H4 (cell line): ENCODE data around the gene ST3GAL3. TPM values are rescaled to one million over a fixed set of nuclear protein-coding genes. Genes with fewer than 3 reads are reported as not detected.
"Not testable (repeated sequence)": the region's sequence is repeated elsewhere in the genome, so short reads cannot be mapped to it uniquely, and the experiment has no call there.

ENCODE experiments used
- DNase-seq: peaks from one replicate; pipeline ENCODE4 v3.0.0-alpha.2; 2015; ENCODE audit warnings: low spot score
- total RNA-seq: library from RNA; depleted of rRNA; stranded (reverse); fragments of >200 nt; shearing (Covaris generic); gene quantifications from 2 replicates; pipeline ENCODE4 v1.2.3, GENCODE V29; 2014

The ST3GAL3 gene
- total RNA-seq, 1 experiment from 2014 or later: 12.1 TPM

DNA sequence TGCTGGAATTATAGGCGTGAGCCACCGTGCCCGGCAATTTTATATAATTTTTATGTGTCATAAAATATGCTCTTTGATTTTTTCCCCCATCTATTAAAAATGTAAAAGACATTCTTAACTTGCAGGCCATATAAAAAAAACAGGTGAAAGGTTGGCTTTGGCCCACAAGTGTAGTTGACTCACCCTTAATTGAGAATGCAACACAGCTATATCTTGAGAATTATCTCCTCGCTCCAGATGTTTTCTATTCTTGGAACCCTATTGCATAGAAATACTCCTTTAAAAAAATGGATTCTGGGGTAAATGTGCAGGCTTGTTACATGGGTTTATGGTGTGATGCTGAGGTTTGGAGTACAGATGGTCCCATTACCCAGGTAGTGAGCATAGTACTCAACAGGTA is 112.0 kb downstream of the ST3GAL3 start:
- no peak for DNase-seq

DNA sequence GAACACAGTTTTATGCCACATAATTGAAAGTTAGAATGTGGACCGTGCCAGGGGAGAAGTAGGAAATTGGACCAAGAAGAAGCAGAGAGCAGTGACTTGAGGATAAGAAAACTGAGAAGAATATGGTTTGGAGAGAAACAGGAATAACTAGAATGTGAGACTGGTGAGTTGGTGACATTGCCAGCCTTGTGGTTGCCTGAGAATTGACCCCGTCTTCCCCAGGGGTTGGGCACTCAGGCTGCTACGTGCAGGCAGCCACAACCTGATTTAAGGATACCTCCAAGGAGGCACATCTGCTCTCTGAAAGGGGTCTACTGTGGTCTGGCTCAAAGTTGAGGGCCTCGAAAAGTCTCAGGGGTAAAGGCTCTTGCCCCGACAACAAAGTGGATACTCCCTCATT is 114.1 kb downstream of the ST3GAL3 start:
- no peak for DNase-seq

DNA sequence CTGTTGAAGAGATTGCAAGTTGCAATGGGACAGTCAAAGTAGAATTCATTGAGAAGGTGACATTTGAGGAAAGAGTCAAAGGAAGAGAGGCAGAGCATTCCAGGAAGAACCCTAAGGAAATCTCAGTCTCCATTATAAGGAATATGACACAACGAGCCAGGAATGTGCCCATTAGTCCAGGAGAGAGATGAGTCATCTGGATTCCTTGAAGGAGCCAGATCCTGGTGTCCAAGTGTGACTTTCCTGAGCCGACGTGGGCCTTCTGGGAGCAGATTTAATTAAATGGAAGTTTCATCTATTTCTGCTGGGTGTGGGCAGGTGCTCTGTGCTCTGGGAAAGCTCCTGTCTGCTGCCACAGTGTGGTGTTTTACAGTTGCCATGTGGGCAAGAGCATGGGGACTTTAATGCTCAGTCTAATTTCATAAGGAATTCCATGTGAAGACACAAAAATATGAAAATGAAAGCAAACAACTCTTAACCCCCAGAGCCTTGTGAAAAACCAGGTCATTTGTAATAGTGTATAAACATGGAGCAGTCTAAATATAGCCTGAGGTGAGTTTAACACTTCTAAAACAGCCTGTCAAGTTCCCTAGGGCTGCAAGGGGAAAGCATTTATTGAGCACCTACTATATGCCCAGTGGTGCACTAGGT is 114.8 kb downstream of the ST3GAL3 start:
- DNase-seq: peak; percentile 92

DNA sequence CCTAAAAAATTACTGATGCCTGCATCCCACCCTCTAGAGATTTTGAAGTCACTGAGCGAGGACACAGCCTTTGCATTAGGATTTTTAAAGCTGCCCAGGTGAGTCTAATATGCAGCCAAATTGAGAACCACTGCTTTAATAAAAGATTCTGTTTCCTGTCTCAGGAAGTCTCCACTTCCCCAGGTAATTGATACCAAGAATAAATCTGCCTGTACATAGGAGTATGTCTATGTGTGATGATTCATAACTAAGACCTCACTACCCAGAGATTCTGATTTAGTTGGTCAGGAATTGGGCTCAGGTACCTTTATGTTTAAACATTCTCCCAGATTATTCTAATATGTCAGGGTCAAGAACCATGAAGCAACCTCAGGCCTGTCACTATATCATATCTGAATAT is 117.5 kb downstream of the ST3GAL3 start:
- no peak for DNase-seq

DNA sequence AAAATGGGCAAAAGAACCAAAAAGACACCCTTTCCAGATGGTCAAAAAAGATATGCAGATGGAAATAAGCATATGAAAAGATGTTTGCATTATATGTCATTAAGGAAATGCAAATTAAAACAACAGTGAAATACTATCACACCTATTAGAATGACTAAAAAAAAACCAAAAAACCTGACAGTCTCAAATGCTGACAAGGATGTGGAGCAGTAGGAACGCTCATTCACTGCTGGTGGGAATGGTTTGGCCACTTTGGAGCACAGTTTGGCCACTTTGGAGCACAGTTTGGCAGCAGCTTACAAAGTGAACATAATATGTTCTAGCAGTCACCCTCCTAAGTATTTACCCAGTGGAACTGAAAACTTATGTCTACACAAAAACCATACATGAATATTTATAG is 121.2 kb downstream of the ST3GAL3 start:
- no peak for DNase-seq

DNA sequence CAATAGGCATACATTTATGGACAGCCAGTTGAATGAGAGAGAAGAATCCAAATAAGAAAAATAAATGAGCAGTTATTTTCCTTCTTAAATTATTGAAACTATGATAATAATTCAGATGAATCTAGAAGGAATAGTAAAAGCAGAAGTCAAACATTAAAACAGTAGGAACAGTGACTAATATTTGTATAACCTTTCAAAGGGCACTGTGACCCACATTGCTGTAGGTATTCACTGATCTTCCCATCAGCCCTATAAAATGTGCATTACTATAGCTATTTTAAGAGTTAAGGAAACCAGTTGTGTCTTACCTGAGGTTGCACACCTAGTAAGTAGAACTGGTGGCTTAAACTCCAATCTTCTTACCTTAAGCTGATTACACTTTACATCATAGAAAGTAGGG is 123.5 kb downstream of the ST3GAL3 start:
- DNase-seq: no peak

DNA sequence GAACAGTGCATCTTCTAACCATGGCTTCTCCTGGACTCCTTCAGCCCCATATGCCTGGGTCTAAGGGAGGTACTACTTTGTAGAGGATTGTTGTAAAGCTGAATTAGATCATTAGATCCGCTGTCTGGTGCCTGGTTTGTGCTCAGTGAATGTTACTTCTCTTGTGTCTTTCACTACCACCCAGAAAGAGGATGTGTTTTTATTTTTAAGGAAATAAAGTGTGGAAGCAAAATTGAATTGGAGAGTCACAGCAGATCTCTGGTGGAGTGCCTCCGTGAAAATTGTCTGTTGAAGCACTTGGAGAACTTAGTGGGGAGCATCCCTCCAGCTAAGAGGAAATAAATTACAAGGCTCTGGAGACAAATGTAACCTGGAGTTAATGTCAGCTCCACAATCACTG is 124.5 kb downstream of the ST3GAL3 start:
- DNase-seq: no peak

DNA sequence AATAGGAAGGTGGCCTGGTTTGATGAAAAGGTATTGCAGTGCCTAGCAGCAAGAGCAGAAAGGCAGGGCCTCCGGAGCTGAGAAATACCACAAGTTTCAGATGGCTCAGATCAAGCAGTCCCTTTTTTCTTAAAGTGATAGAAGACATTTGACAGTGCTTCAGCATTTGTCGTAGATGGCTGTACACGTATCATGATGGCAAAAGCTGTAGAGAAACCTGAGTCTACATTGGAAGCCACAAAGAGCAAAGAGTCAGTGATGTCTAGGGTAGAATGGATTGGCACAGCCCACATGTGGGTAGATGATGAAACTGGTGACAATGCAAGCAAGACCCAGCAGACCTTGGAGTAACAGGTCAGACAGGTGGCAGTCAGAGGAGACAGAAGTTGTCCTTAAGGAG is 124.9 kb downstream of the ST3GAL3 start:
- no peak for DNase-seq

DNA sequence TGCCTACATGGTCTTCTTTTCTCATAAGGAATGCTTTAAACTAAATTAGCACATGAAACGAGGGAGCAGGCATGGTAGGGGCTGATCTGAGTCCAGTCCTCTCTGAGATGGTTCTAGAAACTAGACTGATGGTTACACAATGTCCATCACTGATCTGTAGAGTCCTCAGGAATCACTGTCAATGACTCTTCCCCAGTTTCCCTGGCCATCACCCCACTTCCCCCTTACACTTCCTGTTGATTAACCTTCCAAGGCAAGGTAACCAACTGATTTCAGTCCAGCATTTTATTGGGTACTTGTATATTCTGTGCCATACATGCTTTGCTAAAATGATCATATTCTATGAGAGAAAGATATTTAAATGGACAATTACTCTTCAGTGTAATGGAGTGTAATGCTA is 125.7 kb downstream of the ST3GAL3 start:
- no peak for DNase-seq

DNA sequence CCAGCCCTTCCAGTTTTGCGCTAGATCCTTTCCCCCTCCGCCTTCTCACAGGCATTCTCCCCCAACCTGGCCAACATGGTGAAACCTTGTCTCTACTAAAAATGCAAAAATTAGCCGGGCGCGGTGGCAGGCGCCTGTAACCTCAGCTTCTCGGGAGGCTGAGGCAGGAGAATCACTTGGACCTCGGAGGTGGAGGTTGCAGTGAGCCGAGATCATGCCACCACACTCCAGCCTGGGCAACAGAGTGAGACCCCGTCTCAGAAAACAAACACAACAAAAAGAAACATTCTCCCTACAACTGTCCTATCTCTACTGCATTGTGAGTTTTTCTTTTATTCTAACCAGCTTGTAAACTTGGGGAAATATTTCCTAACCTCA is 126.6 kb downstream of the ST3GAL3 start:
- not testable (repeated sequence) for DNase-seq

DNA sequence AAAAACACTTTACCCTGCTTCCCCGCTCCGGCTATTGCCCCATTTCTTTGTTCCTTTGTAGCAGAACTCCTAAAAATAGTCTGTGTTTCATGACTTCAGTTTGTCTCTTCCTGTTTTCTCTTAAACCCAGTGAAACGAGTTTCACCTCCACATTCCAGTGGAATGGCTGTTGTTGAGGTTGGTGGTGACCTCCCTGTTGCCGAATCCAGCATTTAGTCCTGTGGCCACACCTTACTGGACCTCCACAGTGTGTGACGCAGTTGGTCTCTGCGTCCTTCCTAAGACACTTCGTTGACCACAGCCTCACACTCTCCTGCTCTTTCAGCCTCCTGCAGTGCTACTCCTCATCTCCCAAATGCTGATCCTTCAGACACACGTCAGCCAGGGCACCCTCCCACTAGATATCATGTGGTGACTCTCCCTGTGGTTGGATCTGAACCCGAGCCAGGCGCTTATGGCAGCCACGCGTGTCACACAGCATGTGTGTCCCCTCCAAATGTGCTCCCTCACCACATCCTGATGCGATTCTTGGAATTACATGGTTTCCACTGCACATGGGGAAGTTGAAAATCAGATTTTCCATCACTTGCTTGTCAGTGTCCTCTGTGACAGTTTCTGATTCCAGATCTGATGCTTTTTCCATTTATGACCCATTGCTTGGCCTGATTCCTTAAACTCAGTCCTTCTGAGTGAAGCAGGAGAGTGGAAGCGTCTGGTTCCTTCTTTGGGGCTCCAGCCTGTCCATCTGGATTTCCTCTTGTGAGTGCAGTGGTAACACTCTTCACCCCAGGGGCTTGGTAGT is 127.1 kb downstream of the ST3GAL3 start:
- peak; percentile 98 for DNase-seq

DNA sequence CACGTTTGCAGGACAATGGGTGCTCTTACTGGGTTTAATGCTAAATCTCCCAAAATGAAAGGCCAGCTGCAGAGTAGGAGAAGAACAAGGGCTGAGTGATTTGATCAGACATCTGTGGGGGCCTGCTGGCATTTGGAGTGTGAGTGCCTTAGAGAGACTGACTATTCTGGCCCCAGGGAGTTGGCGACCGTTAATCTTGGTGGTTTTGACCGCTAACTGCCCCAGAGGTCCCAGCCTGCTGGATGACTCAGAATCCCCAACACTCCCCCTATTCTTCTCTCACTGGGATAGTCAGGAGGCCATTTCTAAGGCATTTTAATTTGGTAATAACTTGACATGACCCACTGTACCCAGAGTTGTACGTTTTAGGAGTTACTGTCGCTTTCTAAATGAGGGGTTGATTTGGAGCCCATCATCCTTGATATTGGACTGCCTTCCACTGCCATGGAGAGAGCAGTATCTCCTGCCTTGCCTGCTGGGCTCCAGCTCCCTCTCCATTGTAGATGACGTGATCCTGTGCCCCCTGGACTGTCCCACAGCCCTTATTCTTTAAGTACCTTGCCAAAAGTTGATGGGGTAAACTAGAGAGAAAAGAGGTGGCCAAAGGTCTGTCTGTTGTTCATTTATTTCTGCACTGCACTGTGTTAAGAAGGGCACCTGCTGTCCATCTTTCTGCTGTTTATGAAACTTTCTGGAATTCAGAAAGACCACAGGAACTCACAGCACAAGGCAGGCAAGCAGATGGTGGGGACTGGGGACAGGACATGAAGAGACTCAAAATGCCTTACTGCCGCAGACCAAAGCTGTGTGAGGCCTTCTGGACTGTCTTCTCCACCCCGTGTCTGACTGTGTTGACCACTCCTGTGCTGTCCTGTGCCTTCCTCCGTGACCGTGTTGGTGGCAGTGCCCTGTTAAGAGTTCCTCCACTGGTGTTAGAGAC is 128.0 kb downstream of the ST3GAL3 start:
- peak; percentile 95 for DNase-seq

DNA sequence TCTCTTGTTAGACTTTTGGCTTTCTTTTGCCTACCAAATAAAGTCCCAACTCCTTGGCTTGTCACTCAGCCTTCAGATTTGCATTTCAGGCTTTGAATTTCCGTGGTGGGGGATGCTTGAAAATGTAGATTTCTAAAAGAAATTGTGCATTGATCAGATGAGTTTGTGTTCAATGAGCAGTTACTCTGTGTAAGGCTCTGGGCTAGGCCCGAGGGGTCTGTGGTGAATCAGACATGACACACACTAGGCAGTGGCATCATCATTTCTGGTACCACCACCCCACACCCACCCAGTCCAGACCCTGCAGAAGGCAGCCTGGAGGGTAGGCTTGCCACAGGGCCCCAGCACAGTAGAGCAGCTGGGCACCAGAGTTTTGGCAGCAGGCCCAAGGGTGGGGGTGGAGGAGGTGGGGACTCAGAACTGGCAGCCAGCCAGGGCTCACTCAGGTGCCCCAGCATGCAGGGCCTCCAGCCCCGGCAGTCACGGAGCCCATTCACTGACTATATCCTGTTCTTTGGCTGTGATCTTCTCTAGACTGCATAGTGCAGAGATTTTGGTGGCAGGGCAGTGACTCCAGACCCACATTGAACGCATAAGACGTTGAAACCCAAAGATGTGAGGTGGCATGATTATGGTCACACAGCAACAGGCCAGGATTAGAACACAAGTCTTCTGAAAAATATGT is 129.1 kb downstream of the ST3GAL3 start:
- peak; percentile 84 for DNase-seq

DNA sequence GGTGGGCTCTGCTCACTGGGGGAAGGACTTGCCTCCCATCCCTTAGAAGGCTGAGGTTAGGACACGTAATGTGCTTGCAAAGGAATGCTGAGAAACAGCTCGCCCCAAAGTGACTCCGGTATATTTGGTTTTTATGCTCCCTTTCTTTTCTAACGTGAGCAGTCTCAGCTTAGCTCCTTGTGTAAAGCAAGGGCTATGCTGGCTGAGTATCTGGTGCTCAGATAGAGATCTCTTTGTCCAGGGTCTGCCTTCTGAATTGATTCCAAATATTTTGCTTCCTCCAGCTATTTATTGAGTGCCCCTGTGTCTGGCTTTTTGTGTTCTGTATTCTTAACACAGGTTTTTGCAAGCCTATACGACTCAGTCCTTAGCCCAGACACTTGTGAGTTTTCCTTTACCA is 131.7 kb downstream of the ST3GAL3 start:
- DNase-seq: no peak

DNA sequence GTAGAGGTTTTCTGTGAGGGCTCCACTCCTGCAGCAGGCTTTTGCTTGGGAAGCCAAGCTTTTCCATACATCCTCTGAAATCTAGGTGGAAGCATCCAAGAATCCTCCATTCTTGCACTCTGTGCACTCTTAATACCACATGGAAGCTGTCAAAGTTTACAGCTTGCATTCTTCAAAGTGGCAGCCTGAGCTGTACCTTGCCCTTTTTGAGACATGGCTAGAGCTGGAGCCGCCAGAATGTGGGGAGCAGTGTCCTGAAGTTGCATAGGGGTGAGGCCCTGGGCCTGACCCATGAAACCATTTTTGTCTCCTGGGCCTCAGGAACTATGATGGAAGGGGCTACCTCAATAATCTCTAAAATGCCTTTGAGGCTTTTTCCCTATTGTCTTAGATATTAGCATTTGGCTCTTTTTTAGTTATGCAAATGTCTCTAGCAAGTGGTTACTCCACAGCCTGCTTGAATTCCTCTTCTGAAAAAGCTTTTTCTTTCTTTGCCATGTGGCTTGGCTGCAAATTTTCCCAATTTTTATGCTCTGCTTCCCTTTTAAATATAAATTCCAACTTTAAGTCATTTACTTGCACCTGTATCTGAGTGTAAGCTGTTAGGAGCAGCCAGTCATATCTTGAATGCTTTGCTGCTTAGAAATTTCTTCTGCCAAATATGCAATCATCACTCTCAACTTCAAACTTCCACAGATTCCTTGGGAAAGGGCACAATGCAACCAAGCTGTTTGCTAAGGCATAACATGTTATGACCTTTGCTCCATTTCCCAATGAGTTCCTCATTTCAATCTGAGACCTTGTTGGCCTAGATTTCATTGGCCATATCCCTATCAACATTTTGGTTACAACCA is 134.2 kb downstream of the ST3GAL3 start:
- no peak for DNase-seq

DNA sequence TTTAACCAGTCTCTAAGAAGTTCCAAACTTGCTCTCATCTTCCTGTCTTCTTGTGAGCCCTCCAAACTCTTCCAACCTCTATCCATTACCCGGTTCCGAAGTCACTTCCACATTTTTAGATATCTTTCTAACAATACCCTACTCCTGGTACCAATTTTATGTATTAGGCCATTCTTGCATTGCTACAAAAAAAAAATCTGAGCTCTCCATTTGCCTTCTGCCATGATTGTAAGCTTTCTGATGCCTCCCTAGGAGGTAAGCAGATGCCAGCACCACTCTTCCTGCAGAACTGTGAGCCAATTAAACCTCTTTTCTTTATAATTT is 134.8 kb downstream of the ST3GAL3 start:
- no peak for DNase-seq

DNA sequence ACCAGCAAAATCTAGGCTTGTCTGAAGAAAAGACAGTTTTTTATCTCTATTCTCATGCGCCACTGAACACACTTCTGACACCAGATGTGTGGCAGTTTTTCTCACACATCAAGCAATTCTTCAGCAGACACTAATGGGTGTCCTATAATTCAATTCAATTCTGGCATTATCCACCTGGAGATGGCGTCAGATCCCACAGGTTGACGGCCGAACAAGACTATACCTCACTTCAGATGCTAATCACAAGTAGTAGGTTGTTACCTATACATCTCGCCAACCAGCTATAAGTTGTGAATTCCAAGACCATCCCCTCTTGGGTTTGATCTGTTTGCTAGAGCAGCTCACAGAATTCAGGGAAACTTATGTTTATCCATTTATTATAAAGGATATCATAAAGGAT is 136.3 kb downstream of the ST3GAL3 start:
- DNase-seq: no peak

DNA sequence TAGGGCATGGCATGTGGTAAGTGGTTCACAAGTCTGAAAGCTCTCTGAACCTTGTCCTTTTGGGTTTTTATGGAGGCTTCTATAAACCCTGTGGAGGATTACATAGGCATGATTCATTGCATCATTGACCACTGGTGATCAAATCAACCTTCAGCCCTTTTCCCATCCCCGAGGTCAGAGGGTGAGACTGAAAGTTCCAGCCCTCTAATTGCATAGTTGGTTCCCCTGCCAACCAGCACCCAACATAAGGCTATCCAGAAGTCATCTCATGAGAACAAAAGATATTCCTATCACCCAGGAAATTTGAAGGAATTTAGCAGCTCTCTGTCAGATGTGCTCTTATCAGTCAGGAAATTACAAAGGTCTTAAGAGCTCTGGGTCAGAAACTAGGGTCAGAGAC is 136.8 kb downstream of the ST3GAL3 start:
- DNase-seq: no peak

DNA sequence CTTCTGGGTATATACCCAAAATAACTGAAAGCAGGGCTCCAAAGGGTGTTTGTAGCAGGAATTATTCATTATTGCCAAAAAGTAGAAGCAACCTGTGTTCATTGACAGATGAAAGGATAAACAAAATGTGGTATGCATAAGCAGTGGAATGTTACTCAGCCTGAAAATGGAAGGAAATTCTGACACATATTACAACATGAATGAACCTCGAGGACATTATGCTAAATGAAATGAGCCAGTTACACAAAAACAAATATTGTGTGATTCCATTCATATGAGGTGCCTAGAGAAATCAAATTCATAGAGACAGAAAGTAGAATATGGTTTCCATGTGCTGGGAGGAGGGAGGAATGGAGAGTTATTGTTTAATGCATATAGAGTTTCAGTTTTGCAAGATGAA is 140.0 kb downstream of the ST3GAL3 start:
- no peak for DNase-seq

DNA sequence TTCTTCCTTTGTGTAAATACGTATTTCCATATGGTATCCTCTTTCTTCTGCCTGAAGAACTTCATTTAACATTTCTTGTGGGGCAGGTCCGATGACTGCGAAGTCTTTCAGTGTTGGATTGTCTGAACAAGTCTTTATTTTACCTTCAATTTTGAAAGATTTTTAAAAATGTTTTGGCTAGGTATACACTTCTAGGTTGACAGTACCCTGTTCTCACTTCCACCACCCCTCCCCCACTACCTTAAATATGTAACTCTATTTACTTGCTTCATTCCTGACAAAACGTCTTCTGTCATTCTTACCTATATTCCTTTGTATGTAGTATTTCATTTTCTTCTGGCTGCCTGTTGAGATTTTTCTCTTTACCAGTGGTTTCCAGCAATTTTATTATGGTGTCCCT is 140.5 kb downstream of the ST3GAL3 start:
- no peak for DNase-seq

DNA sequence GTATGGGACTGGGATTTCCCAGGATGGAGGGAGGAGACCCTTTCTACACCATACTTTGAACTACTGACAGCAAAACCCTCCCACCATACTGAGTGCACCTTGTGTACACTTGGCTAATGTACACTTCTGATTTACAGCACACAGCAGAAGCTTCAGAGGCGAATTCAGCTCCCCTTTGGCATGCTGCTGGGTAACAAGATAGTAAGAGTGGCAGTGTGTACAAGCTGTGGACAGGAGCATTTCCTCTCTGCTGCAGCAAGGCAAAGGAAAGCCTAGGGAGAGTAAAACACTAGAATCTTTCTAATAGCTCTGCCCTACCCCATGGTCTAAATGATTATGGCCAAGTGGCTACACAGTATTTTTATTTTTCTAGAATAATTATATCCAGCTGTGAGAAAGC is 142.3 kb downstream of the ST3GAL3 start:
- DNase-seq: no peak
